OCI-LY1 (cell line): ENCODE results near the gene C22orf31.

ENCODE experiments used
- CTCF ChIP-seq: fragments of 200-600 bp; sonication (generic), shearing (Covaris generic); IDR thresholded peaks from 2 replicates; pipeline ENCODE4 v1.5.1; 2017; ENCODE audit warnings: mild to moderate bottlenecking, antibody characterized with exemption, low read length, moderate library complexity, mixed read lengths
- EZH2 ChIP-seq: fragments of 200-600 bp; sonication (generic), shearing (Covaris generic); IDR thresholded peaks from 2 replicates; pipeline ENCODE4 v1.8.0; 2017; ENCODE audit warnings: borderline replicate concordance, mixed run types, mild to moderate bottlenecking, antibody characterized with exemption, low read length, moderate library complexity, mixed read lengths

DNA sequence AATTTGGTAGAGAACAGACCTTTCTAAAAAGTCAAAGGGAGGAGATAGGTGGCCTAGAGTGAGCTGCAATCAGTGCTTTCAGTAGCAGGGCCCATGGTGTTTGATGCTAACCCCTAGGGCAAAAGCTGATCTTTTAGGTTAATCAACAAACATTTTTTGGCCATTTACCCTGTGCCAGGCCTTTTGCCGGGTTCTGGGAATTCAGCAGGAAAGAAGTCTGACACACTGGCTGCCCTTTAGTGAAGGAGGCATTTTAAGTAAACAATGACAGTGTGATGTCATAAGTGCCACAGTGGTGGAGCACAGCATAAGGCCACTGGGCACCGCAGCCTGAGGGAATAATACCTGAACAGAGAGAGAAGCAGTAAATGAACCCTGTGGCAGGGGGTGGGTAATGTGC, 29.0 kb downstream of the C22orf31 start:
- TF ChIP-seq CTCF: no peak
- TF ChIP-seq EZH2: no peak
